ENCODE data around the gene MRPL46.
"Not testable (repeated sequence)": the region's sequence is repeated elsewhere in the genome, so short reads cannot be mapped to it uniquely, and the experiment has no call there.

The MRPL46 gene

GRCh38 chr15:88438181-88438580 is 29.0 kb downstream of the MRPL46 start:
- DNase-seq: no peak

GRCh38 chr15:88434106-88434505 is 33.1 kb downstream of the MRPL46 start:
- not testable (repeated sequence) for DNase-seq

- no peak for DNase-seq
Measured at GRCh38 chr15:88433046-88433685, 34.0 kb downstream of the MRPL46 start.

- no peak for DNase-seq
Measured at GRCh38 chr15:88431441-88431840, 35.7 kb downstream of the MRPL46 start.

GRCh38 chr15:88430051-88430450 is 37.1 kb downstream of the MRPL46 start:
- no peak for DNase-seq

DNA sequence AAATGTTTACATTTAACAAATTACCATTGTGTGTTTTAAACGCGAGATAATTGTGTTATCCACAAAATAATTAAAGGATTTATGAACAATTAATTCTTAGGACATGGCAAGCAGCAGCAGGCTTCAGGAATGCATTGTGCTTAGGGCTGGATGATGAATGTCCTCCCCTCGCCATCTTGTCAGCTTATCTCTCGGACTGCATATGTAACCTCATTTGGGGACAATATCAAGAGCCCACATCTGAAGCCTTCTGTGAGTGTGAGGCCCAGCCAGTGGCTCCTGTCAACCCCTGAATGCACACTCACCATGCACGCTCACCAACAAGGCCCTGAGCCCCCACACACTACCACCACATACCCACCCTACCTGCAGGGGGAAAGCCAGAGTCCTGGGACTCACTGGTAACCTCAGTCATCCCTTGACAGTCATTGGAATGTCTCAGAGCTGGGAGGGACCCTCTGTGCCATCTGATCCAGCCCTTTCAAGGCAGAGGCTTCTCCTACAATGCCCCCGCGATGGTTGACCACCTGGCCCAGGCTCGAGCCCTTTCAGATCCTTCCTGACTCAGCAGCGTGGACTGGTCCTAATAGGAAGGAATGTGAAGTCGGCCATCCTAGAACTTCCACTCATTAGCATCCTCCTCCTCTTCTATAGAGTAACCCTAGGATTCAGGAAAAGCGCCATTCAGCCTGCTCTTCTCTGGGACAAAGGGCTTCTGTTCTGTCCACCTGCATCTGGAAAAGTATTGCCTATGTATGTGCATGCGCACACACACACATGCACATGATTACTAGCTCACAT is 38.2 kb downstream of the MRPL46 start:
- no peak for DNase-seq

DNA sequence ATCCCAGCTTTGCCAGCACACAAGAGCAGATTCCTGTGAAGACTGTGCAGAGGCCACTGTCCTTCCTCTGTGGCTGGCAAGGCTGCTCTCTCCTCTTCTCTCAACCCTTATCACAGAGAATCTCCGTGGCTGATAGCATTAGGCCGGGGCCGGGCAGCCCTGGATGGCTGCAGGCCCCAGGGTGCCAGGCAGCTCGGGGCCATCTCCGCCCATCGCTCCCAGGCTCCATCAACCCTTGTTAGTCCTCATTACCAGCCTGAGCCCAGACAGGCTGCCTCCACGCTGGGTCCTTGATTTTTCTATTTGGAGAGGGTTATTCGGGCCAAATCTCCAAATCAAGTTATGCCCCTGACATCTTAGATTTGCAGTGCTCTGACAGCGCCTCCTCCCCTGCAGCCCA is 39.1 kb downstream of the MRPL46 start:
- no peak for DNase-seq

DNA sequence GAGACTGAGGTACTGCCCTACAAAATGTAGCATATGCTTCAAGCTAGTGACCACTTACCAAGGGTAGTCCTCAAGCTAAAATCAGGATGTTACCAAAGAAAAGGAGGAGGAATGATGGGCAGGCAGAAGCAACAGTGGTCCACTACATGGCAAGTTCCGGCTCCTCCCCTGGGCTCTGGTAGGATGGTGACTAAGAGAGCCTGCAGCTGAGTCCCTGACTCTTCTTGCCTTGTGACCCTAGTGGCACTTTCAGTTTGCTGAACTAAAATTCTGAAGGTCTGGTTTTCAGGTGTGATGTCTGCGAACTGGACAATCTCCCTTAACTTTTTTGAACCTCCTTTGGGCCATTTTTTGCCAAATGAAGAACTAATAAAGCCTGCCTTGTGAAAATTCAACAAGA is 40.9 kb downstream of the MRPL46 start:
- no peak for DNase-seq

DNA sequence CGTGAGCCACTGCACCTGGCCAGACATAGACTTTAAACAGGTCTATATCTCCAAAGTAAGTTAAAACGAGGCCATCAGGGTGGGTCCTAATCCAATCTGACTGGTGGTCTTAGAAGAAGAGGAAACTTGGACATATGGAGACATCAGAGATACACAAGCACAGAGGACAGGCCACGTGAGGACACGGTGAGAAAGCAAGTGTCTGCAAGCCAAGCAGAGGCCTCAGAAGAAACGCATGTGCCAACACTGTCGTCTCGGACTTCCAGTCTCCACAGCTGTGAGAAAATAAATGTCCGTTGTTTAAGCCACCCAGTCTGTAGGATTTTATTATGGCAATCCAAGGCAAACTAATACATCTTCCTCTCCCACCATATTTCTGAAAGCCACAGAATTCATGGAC is 43.9 kb downstream of the MRPL46 start:
- DNase-seq: no peak

- DNase-seq: no peak
Measured at GRCh38 chr15:88419830-88420229, 47.4 kb downstream of the MRPL46 start.
